Measurements from ENCODE around the gene COG4.
"Not testable (repeated sequence)": the region's sequence is repeated elsewhere in the genome, so short reads cannot be mapped to it uniquely, and the experiment has no call there.

Gene COG4

GRCh38 chr16:70465999-70466804 is 57.2 kb downstream of the COG4 start:
- in situ Hi-C loops (cut with MboI; ENCODE audit: low sequenced_read_pairs): loop anchor here (10.0 kb wide), 1 partner anchor 61 kb away; no protein-coding TSS in a partner anchor

GRCh38 chr16:70463235-70463634 is 60.1 kb downstream of the COG4 start:
- in situ Hi-C loops (cut with MboI; ENCODE audit: low sequenced_read_pairs): loop anchor here (10.0 kb wide), 1 partner anchor 58 kb away; no protein-coding TSS in a partner anchor

DNA sequence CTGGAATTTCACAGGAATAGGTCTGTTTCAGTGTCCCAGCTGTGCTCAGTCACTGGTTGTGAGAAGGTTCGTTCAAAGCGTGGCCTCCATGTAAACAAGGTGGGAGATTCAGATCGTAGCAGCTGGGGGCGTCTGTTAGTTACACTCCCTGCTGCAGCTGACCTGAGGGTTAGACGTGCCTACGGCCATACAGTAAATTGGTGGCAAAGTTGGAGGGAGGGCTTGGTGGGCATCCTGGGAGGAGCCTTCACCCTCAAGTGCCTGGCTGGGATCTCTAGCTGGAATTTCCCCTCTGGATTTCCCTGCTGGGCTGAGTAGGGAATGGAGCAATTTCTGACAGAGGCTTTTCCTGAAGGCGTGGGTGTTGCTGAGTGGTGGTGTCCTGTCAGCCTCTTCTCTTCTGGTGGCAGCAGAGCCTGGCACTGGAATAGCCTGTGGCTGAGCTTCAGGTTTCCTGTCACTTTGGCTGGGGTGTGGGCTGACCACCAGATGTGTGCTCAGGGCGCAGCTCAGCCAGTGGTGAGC is 62.6 kb downstream of the COG4 start:
- in situ Hi-C loops (cut with MboI; ENCODE audit: low sequenced_read_pairs): loop anchor here (10.0 kb wide), 1 partner anchor 56 kb away; no protein-coding TSS in a partner anchor

DNA sequence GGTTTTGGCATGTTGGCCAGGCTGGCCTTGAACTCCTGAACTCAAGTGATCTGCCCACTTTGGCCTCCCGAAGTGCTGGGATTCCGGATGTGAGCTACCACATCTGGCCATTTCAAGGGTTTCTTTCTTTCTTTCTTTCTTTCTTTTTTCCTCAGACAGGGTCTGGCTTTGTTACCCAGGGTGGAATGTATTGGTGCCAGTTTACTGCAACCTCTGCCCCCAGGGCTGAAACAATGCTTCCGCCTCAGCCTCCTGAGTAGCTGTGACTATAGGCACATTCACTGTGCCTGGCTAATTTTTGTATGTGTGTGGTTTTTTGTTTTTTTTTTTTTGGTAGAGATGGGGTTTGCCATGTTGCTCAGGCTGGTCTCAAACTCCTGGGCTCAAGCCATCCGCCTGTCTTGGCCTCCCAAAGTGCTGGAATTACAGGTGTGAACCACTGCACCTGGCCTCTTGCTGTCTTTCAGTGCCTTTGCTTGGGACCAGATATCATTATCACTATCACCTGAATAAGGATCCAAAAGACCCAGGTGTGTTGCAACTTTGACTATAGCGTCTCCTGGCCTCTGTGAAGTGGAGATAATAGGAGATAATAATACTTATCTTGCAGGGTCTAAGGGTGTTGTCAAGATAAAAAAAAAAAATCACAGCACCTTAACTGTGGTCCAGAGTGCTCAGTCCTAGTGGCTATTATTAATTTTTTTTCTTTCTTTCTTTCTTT is 65.7 kb downstream of the COG4 start:
- in situ Hi-C loops (cut with MboI; ENCODE audit: low sequenced_read_pairs): no loop called here

DNA sequence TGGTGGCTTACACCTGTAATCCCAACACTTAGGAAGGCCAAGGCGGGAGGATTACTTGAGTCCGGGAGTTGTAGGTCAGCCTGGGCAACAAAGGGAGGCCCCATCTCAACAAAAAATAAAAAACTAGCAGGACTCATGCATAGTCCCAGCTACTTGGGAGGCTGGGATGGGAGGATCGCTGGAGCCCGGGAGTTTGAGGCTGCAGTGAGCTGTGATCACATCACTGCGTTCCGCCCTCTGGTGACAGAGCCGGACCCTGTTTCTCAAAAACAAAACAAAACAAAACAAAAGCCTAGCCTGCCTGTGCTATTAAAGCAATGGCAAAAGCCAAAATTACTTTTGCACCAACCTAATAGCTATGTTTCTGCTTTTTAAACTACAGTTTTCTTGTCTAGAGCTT is 67.4 kb downstream of the COG4 start:
- in situ Hi-C loops (cut with MboI; ENCODE audit: low sequenced_read_pairs): no loop called here

DNA sequence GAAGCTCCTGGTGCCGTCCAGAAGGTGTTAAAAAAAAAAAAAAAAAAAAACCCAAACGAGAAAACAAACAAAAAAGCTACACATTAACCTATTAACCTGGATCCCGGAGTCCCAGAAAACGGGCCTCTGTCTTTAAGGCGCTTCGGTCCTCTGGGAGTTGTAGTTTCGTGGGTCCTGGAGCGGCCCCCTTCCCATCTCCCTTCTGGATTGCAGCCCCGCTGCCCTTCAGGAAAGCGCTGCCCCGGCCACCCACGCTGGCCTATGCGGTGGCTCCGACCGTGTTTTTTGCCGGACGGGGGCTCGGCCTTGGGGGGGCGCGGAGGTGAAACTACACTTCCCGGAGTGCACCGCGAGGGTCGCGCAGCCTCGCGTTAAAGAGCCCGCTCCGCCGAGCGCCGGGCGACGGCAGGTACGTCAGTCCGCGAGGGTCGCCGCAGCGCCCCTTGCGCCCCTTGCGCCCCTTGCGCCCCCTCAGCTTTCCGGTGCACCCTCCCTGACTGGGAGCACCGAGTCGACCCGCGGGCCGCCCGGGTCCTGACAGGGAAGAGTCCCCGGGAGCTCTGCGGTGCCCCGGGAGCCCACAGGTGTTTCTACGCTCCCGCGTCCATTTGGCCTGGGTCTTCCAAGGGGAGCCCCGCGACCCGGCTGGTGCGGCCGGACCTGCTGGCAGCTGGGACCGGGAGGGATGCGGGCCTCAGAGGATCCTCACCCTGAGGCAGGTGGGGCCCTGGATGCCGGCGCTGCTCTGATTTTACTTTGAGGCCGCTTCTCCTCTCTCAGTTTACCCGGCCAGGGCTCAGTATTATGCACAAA is 68.9 kb downstream of the COG4 start, which contains the start of gene FCSK:
Gene FCSK, plus strand, starts transcription at position 374 of the 813 bp plus-strand sequence. CDS start 8,596 bp downstream, outside the sequence.
- in situ Hi-C loops (cut with MboI; ENCODE audit: low sequenced_read_pairs): no loop called here

DNA sequence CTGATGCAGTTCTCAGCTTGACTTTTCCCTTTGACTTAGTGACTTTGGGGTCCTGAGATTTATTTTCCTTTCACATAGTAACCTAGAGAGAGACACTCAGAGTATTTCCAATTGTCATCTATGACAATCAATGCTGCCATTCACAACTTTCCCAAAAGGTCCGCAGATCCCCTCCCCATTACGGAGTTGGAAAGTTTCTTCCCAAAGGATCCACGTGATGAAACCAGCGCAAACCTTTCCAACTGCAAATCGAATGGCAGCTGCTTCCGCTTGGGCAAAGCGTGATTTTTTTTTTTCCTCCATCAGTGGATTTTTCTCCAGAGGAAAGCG is 69.5 kb downstream of the COG4 start:
- in situ Hi-C loops (cut with MboI; ENCODE audit: low sequenced_read_pairs): no loop called here

- in situ Hi-C loops (cut with MboI; ENCODE audit: low sequenced_read_pairs): no loop called here
Measured at GRCh38 chr16:70453117-70453891, 70.0 kb downstream of the COG4 start.

DNA sequence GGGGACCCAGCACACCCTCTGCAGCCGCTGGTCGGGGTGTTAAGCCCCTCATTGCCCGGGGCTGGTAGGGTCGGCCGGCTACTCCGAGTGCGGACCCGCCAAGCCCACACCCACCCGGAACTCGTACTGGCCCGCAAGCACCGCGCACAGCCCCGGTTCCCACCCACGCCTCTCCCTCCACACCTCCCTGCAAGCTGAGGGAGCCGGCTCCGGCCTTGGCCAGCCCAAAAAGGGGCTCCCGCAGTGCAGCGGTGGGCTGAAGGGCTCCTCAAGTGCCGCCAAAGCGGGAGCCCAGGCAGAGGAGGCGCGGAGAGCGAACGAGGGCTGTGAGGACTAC is 72.4 kb downstream of the COG4 start:
- in situ Hi-C loops (cut with MboI; ENCODE audit: low sequenced_read_pairs): not testable (repeated sequence)

- in situ Hi-C loops (cut with MboI; ENCODE audit: low sequenced_read_pairs): not testable (repeated sequence)
Measured at GRCh38 chr16:70450142-70451003, 73.0 kb downstream of the COG4 start.

DNA sequence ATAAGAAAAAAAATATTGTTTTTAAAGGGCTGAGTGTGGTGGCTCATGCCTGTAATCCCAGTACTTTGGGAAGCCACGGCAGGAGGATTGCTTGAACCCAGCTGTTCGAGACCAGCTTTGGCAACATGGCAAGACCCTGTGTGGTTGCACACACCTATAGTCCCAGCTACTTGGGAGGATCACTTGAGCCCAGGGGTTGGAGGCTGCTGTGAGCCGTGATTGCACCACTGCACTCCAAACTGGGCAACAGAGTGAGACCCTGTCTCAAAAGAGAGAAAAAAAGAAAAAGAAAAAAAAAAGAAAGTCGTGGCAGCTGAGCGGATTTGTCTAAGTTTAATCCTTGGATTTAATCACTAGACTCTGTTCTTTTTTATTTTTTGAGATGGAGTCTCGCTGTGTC is 75.3 kb downstream of the COG4 start:
- in situ Hi-C loops (cut with MboI; ENCODE audit: low sequenced_read_pairs): no loop called here

DNA sequence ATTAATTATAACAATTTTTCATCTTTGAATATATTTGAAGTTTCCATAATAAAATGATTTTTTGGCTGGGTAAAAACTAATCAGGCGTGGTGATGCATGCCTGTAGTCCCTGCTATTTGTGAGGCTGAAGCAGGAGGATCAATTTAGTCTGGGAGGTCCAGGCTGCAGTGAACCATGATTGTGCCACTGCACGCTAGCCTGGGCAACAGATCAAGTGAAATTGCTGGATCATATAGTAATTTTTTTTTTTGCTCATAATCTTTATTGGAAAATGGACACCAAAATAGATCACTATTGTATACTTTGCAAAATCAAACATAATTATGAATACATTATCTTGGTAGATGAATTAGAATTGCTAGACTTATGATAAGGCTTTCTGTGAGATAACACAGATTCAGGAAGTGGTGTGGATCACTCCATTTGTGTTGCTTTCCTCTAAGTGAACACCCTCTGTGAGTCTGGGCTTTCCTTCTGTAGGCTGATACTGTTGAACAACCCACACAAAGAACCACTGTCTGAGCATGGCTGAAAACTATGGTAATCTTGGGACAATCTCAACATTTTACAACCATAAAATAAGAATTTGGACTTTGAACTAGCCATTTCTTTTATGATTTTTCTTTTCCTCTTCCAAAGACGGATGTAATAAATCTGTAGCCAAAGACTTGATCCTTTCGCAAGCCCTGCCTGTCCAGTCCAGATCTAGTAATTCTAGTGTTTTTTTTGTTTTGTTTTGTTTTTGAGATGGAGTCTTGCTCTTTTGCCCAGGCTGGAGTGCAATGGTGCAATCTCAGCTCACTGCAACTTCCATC is 78.9 kb downstream of the COG4 start:
- in situ Hi-C loops (cut with MboI; ENCODE audit: low sequenced_read_pairs): no loop called here

GRCh38 chr16:70442344-70442743 is 81.0 kb downstream of the COG4 start:
- in situ Hi-C loops (cut with MboI; ENCODE audit: low sequenced_read_pairs): no loop called here

GRCh38 chr16:70441406-70441990 is 81.9 kb downstream of the COG4 start:
- in situ Hi-C loops (cut with MboI; ENCODE audit: low sequenced_read_pairs): no loop called here

DNA sequence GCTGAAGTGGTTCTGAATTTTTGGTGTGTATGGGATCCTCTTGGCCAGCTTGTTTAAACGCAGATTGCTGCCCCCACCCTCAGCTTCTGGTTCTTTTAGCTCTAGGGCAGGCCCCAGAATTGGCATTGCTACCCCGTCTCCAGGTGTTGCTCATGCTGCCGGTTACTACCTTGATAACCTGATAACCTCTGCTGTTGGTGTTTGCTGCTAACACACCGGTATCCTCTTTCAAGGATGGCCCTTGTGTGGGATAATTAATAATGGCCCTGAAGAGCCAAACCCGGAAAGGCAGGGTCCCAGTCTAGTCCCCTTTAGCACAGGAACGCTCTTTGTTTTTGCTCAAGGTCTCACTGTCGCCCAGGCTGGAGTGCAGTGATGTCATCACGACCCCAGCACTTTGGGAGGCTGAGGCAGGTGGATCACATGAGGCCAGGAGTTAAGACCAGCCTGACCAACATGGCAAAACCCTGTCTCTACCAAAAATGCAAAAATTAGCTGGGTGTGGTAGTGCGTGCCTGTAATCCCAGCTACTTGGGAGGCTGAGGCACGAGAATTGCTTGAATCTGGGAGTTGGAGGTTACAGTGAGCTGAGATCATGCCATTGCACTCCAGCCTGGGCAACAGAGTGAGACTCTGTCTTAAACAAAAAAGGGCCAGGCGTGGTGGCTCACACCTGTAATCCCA is 83.2 kb downstream of the COG4 start:
- in situ Hi-C loops (cut with MboI; ENCODE audit: low sequenced_read_pairs): no loop called here

GRCh38 chr16:70438969-70439862 is 84.1 kb downstream of the COG4 start, which contains the start of gene ST3GAL2:
Gene ST3GAL2 (minus strand): TSS chr16:70439100. CDS start chr16:70398530, 40,570 bp downstream.
- in situ Hi-C loops (cut with MboI; ENCODE audit: low sequenced_read_pairs): no loop called here

DNA sequence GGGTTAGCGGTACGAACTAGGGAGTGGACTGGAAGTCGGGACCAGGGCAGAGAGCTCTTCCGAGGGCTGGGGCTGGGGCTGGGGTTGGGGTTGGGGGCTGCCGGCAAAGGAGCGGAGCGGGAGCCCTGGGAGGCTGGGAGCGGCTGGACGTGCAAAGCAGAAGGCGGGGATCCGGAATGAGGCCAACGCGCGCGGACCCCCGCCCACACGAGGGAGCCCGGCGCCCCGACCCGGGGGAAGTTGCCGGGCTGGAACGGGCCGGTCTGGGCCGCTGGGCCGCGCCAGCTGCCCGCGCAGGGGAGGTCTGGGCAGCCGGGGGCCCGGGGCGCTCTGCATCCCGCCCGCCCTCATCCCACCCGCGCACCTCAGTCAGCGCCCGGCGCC is 84.8 kb downstream of the COG4 start:
- in situ Hi-C loops (cut with MboI; ENCODE audit: low sequenced_read_pairs): no loop called here

Data from HL-60/S4 (cell line).